SHP77 treated with DMSO at 0.1 percent for 48 hours (cell line): ENCODE results near the gene PRR19.
"Not testable (repeated sequence)": the region's sequence is repeated elsewhere in the genome, so short reads cannot be mapped to it uniquely, and the experiment has no call there.

ENCODE experiments used
- DNase-seq: peaks from one replicate; lab custom pipeline; 2025; lab: John Stamatoyannopoulos, UW

Gene PRR19

DNA sequence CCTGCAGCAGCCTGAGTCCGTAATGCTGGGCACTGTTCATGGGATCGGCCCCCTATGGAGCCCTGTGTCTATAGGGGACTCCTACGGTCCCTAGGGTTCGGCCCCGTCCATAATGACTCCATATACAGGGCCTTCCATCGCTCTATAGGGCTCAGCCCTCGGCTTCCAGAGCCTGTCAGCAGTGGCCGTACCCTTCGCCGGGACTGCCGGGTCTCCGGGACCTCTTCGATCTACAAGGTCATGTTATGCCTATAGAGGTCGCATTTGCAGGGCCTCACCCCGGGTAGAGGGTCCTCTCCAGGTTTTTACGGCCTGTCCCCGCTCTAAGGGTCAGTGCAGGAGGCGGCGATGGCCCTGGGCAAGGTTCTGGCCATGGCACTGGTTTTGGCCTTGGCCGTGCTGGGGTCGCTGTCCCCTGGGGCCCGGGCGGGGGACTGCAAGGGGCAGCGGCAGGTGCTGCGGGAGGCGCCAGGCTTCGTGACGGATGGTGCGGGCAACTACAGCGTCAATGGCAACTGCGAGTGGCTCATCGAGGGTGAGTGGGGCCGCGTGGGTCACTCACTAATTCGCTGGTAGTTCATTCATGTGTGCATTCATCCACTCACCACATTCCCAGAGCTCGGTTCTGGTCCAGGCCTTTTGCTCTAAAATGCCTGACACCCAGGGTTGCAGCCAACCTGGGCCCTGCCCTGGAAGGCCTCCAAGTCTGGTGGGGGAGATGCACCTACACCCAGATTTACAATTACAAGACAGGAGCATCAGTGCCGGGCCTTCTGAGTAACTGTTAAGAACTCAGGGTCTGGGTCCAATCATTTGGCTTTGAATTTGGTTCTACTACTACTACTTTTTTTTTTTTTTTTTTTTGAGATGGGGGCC is 24.2 kb downstream of the PRR19 start:
- no peak for DNase-seq

DNA sequence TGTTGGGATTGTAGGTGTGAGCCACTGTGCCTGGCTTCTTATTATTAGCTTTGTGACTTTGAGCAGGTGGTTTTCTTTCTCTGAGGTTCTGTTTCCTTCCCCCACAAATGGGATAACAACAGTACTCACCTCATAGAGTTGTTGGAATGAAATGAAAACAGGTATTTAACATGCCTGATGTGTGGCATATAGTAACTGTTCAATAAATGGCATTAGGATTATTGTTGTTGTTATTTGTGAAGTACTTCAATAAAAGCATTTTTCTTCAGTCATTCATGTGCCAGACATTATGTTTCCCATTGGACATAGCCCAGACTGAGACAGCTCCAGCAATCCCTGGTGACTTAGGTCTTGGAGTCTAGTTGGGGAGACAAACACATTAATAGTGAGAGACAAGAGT is 25.0 kb downstream of the PRR19 start:
- no peak for DNase-seq

DNA sequence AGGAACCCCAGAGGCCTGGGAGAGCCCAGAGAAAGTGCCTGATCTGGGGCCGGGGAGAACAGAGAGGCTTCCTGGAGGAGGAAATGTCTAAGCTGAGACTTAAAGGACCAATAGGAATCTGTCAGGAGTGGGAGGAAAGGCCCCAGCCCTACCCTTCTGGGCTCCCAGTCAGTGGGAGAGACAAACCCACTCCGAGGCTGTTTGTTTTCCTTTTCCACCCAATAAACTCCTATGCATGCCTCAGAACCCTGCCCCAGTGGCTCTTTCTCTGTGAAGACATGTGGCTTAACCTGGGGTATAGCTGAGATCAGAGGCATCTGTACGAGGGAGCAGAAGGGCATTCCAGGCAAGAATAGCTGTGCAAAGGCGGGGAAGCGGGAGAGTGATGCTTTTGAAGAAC is 25.4 kb downstream of the PRR19 start:
- DNase-seq = no peak

DNA sequence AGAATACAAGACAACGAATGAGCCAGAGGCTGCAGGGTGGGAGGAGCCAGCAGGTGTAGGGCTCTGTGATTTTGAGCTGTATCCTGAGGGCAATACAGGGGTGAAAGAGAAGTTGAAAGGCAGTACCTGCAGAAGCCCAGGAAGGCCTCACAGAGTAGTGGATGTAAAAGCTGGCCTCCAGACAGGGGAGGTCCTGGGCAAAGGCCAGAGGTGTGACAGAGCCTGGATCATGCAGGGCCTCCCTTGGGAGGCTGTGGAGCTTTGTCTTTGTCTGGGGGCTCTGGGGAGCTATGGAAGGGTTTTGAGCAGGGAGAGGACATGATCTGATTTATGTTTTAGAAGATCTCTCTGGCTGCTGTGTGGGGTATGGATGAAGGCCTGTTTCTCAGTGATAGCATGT is 26.2 kb downstream of the PRR19 start:
- no peak for DNase-seq

DNA sequence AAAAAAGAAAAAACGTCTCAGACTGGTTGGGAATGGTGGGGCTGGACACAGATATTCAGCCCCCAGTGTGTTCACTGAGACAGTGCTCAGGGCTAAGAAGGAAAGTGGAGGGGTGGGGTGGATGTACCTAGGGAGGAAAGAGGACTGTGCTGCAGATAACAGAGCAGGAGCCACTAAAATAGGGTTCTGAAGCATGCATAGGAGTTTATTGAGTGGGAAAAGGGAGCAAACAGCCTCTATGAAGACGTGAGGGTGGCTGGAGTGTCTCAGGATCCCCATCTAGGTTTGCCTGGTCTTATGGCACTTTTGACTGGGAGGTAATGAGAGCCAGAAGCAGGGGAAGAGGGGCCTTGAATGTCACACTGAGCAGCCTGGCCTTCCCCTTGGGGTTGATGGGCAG is 26.9 kb downstream of the PRR19 start:
- DNase-seq = no peak

DNA sequence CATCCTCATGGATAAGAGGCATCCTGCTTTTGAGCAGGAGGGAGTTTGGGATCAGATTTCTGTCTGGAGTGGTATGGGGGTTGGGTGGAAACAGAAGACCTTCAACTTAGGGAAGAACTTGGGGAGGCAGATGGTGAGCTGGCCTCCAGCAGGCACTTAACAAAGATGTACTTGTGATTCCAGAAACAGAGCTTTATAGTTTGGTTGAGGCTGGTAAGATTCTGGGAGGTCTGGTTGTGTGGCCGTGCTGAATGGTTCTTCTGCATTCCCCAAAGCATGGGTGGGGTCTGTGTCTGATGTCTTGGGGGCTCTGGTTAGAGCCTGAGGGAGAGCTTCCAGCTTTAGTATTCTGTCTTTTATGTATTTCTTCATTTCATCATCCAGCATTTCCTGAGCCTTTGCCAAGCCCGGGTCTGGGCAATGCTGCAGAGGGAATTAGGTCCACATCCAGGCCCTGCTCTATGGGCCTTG is 28.3 kb downstream of the PRR19 start:
- DNase-seq = no peak

DNA sequence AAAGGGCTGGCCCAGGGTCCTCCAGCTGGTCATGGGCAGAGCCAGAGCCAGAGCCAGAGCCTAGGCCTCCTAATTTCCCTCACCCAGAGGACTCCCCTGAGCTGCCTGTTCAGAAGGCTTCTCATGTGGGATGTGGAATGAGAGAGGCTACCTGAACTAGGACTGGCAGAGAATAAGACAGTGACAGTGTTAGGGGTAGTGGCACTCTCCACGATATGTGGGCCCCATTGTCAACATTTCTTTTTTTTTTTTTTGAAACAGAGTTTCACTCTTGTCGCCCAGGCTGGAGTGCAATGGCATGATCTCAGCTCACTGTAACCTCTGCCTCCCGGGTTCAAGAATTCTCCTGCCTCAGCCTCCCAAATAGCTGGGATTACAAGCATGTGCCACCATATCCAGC is 29.4 kb downstream of the PRR19 start:
- DNase-seq = not testable (repeated sequence)

DNA sequence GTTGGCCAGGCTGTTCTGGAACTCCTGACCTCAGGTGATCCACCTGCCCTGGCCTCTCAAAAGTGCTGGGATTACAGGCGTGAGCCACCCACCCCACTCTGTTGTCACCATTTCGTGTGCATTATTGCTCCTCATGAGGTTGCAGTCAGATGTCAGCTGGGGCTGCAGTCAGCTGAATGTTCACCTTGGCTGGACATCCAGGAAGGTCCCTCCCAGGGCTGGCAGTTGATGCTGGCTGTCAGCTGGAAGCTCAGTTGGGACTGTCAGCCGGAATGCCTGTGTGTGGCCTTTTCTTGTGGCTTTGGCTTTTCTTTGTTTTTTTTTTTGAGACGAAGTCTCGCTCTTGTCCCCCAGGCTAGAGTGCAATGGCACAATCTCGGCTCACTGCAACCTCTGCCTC is 30.1 kb downstream of the PRR19 start:
- no peak for DNase-seq

DNA sequence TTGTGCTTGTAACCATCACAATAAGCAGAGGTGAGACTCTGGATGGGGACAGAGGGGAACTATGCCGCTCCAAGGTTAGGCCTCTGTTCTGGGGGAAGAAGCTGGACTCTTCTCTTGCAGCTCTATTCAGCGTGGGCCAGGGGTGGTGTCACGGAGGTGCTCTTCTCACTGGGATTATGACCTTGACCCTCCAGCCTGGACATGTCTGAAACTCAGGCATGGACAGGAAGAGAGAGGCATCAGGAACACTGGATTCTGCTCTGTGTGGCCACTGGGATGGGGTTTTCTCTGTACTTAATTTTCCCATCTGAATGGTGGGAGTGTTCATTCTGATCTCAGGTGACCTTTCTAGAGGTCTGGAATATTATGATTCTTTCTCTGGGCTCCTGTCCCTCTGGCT is 31.1 kb downstream of the PRR19 start:
- DNase-seq = no peak

DNA sequence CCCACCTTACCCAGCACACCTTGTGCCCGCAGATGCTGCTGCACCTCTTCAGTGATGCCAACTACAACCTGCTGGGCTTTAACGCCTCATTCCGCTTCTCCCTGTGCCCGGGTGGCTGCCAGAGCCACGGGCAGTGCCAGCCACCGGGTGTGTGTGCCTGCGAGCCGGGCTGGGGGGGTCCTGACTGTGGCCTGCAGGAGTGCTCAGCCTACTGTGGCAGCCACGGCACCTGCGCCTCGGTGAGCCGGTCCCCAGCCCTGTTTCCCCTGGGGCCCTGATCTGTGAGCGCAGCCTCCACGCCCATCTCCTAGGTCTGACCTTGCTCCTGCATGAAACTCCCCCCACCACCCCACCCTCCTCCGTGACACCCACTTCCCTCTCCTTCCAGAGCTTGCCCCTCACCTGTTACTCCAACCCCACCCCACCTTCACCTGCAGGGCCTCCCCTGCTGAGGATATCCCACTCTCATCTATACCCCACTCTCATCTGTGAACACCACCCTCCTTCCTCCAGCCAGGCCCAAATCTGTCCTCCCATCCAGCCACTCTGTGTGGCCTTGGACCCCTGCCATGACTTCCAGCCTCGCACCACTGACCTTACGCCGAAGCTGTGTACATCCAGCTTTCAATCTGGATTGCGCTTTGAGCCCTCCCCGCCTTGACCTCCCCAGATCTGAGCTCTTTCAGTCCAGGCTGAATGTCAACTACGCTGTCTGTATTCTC is 32.2 kb downstream of the PRR19 start:
- no peak for DNase-seq

DNA sequence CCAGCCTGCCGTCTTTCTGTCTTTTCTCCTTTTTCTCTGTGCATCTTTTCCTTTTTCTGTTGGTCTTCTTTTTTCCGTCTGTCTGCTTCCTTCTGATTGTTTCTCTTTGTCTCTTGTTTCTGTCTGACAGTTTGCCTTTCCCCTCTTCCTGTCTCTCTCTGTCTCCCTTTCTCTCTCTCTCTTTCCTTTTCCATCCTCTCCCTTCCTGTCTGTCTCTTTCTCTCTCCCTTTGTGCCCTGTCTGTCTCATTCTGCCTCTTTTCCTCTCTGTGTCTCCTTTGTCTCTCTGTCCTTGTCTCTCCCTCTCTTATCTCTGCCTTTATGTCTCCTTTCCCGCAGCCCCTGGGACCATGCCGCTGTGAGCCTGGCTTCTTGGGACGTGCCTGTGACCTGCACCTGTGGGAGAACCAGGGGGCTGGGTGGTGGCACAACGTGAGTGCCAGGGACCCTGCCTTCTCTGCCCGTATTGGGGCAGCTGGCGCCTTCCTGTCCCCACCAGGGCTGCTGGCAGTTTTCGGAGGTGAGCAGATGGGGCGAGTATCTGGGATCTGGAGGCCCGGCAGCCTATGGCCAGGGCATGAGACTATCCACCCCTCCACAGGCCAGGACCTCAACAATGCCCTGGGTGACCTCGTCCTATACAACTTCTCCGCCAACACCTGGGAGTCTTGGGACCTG is 32.9 kb downstream of the PRR19 start:
- DNase-seq = no peak

DNA sequence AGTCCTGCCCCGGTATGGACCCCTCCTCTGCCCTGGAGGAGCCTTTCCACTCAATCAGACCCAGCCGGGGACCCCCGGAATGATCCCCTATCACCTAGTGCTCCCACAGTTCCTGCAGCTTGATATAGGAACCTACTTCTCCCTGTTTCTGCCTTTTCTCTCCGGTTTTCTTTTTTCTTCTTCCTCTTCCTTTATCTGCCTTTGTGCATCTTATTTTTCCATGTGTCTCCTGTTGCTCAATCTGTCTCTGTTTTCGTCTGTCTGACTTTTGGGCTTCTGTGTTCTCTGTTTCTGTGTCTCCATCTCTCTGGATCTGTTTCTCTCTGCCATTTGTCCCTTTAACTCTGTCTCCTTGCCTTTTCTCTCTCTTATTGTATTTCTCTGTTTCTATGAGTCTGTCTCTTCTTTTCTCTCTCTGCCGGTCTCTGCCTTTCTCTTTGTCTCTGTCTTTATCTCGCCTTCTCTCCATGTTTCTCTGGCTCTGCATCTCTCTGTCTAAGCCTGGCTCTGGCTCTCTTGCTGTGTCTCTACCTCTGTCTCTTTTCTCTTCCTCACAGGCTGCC is 33.5 kb downstream of the PRR19 start:
- no peak for DNase-seq

DNA sequence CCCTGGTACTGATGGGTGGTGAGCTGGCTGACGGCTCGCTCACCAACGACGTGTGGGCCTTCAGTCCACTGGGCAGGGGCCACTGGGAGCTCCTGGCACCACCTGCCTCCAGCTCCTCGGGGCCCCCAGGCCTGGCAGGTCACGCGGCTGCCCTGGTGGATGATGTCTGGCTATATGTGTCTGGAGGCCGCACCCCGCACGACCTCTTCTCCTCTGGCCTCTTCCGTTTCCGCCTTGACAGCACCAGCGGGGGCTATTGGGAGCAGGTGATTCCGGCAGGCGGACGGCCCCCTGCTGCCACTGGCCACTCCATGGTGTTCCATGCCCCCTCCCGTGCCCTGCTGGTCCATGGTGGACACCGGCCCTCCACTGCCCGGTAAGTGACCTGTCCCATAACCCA is 34.0 kb downstream of the PRR19 start:
- DNase-seq = no peak

DNA sequence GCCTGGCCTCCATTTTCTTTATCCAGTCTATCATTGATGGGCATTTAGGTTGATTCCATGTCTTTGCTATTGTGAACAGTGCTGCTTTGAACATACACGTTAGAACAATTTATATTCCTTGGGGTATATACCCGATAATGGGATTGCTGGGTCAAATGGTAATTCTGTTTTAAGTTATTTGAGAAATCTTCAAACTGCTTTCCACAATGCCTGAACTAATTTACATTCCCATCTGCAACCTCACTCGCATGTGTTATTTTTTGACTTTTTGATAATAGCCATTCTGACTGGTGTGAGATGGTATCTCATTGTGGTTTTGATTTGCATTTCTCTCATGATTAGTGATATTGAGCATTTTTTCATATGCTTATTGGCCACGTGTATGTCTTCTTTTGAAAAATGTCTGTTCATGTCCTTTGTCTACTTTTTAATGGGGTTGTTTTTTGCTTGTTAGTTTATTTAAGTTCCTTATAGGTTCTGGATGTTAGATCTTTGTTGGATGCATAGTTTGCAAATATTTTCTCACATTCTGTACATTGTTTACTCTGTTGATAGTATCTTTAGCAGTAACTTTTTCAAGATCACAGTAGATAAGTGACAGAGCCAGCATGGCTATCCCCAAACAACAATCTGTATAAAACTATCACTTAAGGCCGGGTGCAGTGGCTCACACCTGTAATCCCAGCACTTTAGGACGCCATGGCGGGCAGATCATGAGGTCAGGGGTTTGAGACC is 37.4 kb downstream of the PRR19 start:
- not testable (repeated sequence) for DNase-seq

DNA sequence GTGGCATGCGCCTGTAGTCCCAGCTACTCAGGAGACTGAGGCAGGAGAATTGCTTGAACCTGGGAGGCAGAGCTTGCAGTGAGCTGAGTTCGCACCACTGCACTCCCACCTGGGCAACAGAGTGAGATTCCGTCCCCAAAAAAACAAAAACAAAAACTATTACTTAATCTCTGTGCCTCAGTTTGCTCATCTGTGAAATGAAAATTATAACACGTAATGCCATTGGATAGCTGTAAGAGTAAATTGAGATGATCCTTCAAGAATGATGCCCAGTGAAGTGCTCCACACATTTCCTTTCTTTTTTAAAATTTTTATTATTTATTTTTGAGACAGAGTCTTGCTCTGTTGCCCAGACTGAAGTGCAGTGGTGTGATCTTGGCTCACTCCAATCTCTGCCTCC is 38.0 kb downstream of the PRR19 start:
- not testable (repeated sequence) for DNase-seq

DNA sequence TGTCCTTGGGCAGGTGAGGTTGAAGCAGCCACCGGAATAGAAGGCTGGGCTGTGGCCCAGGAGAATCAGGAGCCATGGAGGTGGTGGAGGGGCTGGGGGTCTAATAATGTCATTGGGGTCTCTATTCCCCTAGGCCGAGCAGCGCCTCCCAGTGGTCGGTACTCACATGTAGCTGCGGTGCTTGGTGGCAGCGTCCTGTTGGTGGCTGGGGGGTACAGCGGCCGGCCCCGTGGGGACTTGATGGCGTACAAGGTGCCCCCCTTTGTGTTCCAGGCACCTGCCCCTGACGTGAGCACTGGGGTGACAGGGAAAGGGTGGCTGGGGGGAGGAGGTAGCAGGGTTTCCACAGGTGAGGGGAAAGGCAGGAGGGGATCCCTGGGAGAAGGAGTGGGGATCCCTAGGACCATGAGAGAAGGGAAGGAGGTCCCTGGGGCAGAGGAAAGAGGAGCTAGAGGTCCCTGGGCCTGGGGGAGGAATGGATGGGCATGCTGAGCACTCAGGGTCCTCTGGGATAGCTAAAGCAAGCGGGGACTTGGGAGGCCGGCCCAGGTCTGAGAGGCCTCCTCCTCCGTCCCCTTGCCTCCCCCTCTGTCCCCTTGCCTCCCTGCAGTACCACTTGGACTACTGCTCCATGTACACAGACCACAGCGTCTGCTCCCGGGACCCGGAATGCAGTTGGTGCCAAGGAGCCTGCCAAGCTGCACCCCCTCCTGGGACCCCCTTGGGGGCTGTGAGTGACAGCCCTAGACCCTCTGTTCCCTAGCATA is 41.6 kb downstream of the PRR19 start:
- DNase-seq = no peak

DNA sequence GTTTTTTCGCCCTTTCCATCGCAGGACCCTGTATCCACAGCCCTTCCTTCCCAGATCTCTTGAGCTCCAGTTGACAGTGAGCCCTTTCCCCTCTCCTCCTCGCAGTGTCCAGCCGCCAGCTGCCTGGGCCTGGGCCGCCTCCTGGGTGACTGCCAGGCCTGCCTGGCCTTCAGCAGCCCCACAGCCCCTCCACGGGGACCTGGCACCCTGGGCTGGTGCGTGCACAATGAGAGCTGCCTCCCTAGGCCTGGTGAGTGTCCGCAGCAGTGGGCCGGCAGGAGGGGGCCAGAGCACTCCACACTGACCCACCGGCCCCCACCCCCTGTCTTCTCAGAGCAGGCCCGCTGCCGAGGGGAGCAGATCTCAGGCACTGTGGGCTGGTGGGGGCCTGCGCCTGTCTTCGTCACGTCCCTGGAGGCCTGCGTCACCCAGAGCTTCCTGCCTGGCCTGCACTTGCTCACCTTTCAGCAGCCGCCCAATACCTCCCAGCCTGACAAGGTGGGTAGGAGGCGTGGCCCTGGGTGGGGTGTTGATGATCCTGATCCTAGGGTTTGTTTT is 42.5 kb downstream of the PRR19 start:
- no peak for DNase-seq

DNA sequence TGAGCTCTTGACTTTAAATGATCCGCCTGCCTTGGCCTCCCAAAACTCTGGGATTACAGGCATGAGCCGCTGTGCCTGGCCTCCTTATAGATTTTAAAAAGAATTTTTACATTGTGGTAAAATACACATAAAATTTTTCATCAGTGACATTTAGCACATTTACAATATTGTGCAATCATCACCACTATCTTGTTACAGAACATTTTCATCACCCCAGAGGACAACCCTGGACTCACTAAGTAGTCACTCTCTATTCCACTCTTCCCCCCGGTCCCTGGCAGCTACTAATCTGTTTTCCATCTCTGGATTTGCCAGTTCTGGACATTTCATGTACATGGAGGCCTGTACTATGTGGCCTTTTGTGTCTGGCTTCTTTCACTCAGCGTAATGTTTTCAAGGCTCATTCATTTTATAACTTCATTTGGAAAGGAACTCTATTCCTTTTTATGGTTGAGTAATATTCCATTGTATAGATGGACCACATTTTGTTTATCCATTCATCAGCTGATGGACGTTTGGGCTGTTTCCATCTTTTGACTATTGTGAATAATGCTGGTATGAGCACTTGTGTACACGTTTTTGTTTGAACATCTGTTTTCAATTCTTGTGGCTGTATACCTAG is 43.4 kb downstream of the PRR19 start:
- no peak for DNase-seq

DNA sequence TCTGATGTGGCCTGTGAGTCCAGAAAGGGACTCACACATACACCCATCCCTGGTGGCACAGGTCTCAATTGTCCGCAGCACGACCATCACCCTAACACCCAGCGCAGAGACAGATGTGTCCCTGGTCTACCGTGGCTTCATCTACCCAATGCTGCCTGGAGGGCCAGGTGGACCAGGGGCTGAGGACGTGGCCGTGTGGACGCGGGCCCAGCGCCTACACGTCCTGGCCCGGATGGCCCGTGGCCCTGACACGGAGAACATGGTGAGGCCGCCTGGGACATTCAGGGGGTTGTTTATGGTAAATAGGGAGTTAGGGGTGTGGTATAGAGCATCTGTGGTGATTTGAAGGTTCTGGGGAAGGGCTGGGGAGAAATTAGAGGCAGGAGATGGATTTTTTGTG is 46.3 kb downstream of the PRR19 start:
- DNase-seq = no peak
